Measurements from ENCODE around the gene PRKX.

PRKX gene

DNA sequence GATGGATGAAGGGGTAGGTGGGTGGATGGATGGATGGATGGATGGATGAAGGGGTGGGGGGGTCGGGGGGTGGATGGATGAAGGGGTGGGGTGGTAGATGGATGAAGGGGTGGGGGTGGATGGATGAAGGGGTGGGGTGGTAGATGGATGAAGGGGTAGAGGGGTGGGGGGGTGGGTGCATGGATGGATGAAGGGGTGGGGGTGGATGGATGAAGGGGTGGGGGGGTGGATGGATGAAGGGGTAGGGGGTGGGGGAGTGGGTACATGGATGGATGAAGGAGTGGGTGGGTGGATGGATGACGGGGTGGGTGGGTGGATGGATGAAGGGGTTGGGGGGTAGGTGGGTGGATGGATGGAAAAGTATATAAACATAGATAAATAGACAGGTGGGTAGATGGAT is 74.2 kb downstream of the PRKX start:
- no peak for ATAC-seq
- TF ChIP-seq, protein P1, sequence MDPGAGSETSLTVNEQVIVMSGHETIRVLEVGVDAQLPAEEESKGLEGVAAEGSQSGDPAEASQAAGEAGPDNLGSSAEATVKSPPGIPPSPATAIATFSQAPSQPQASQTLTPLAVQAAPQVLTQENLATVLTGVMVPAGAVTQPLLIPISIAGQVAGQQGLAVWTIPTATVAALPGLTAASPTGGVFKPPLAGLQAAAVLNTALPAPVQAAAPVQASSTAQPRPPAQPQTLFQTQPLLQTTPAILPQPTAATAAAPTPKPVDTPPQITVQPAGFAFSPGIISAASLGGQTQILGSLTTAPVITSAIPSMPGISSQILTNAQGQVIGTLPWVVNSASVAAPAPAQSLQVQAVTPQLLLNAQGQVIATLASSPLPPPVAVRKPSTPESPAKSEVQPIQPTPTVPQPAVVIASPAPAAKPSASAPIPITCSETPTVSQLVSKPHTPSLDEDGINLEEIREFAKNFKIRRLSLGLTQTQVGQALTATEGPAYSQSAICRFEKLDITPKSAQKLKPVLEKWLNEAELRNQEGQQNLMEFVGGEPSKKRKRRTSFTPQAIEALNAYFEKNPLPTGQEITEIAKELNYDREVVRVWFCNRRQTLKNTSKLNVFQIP (CRISPR knock-in tag; IDR thresholded peaks at IDR 0.05; ENCODE audit: borderline replicate concordance, low read depth): no peak
- no peak for TF ChIP-seq OSR1 (CRISPR knock-in tag; IDR thresholded peaks at IDR 0.05)
- TF ChIP-seq ZNF565 (CRISPR knock-in tag; conservative IDR thresholded peaks at IDR 0.05; ENCODE audit: low read depth): no peak
- TF ChIP-seq CSRNP3 (CRISPR knock-in tag; IDR thresholded peaks at IDR 0.05): no peak

DNA sequence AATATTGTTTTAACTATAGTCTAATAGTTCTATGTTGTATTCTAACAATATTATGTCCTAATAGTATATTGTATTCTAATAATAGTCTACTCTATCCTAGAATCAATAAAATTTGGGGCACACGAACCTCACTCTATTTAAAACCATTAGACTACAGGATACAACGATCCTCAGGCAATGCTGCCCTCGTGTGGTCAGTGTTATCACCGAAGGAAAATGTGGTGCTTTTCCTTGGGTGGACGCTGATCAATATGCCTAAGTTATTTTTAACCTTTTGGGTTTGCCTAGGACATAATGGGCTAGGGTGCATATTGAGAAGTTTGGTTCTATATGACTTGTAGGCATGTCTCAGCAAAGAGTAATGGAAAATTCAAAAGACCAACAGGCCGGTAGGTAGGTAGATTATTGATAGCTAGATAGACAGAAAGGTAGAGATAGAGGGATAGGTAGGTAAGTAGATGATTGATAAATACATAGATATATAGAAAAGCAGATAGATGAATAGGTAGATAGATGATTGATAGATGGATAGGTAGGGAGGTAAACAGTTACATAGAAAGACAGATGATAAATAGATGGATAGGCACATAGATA is 75.1 kb downstream of the PRKX start:
- TF ChIP-seq OSR1 (CRISPR knock-in tag; IDR thresholded peaks at IDR 0.05): no peak
- TF ChIP-seq CSRNP3 (CRISPR knock-in tag; IDR thresholded peaks at IDR 0.05): no peak
- TF ChIP-seq RARB (CRISPR knock-in tag; IDR thresholded peaks at IDR 0.05): no peak
- TF ChIP-seq SNAI2 (CRISPR knock-in tag; IDR thresholded peaks at IDR 0.05): no peak

DNA sequence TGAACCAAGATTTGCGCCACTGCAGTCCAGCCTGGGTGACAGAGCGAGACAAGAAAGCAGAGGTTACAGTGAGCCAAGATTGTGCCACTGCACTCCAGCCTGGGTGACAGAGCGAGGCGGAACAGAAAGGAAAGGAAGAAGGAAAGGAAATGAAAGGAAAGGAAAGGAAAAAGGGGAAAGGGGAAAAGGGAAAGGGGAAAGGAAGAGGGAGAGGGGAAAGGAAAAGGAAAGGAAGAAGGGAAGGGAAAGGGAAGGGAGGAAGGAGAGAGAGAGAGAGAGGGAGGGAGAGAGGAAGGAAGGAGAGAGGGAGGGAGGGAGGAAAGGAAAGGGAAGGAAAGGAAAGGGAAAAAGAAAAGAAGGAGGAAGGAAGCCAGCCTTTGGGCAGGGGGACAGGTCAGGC is 76.6 kb downstream of the PRKX start:
- ATAC-seq: no peak
- TF ChIP-seq SNAI2 (CRISPR knock-in tag; IDR thresholded peaks at IDR 0.05) (no peak), ZFP30 (CRISPR knock-in tag; IDR thresholded peaks at IDR 0.05) (no peak), ZFP3 (CRISPR knock-in tag; IDR thresholded peaks at IDR 0.05) (no peak), BACH2 (CRISPR knock-in tag; IDR thresholded peaks at IDR 0.05; ENCODE audit: borderline replicate concordance) (no peak), CSRNP3 (CRISPR knock-in tag; IDR thresholded peaks at IDR 0.05) (no peak), ZNF70 (CRISPR knock-in tag; IDR thresholded peaks at IDR 0.05) (no peak), TCF4 (CRISPR knock-in tag; IDR thresholded peaks at IDR 0.05; ENCODE audit: borderline replicate concordance) (no peak), TOX (CRISPR knock-in tag; IDR thresholded peaks at IDR 0.05; ENCODE audit: borderline replicate concordance) (no peak), RARB (CRISPR knock-in tag; IDR thresholded peaks at IDR 0.05) (no peak), ZNF565 (CRISPR knock-in tag; conservative IDR thresholded peaks at IDR 0.05; ENCODE audit: low read depth) (no peak), ZNF8 (CRISPR knock-in tag; IDR thresholded peaks at IDR 0.05) (no peak), ZC3H10 (CRISPR knock-in tag; IDR thresholded peaks at IDR 0.05) (no peak), GLIS3 (CRISPR knock-in tag; IDR thresholded peaks at IDR 0.05) (no peak), CSDC2 (CRISPR knock-in tag; IDR thresholded peaks at IDR 0.05) (no peak)
- TF ChIP-seq, protein P2, sequence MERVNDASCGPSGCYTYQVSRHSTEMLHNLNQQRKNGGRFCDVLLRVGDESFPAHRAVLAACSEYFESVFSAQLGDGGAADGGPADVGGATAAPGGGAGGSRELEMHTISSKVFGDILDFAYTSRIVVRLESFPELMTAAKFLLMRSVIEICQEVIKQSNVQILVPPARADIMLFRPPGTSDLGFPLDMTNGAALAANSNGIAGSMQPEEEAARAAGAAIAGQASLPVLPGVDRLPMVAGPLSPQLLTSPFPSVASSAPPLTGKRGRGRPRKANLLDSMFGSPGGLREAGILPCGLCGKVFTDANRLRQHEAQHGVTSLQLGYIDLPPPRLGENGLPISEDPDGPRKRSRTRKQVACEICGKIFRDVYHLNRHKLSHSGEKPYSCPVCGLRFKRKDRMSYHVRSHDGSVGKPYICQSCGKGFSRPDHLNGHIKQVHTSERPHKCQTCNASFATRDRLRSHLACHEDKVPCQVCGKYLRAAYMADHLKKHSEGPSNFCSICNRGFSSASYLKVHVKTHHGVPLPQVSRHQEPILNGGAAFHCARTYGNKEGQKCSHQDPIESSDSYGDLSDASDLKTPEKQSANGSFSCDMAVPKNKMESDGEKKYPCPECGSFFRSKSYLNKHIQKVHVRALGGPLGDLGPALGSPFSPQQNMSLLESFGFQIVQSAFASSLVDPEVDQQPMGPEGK (CRISPR knock-in tag; IDR thresholded peaks at IDR 0.05; ENCODE audit: borderline replicate concordance): no peak
- TF ChIP-seq, protein P3, sequence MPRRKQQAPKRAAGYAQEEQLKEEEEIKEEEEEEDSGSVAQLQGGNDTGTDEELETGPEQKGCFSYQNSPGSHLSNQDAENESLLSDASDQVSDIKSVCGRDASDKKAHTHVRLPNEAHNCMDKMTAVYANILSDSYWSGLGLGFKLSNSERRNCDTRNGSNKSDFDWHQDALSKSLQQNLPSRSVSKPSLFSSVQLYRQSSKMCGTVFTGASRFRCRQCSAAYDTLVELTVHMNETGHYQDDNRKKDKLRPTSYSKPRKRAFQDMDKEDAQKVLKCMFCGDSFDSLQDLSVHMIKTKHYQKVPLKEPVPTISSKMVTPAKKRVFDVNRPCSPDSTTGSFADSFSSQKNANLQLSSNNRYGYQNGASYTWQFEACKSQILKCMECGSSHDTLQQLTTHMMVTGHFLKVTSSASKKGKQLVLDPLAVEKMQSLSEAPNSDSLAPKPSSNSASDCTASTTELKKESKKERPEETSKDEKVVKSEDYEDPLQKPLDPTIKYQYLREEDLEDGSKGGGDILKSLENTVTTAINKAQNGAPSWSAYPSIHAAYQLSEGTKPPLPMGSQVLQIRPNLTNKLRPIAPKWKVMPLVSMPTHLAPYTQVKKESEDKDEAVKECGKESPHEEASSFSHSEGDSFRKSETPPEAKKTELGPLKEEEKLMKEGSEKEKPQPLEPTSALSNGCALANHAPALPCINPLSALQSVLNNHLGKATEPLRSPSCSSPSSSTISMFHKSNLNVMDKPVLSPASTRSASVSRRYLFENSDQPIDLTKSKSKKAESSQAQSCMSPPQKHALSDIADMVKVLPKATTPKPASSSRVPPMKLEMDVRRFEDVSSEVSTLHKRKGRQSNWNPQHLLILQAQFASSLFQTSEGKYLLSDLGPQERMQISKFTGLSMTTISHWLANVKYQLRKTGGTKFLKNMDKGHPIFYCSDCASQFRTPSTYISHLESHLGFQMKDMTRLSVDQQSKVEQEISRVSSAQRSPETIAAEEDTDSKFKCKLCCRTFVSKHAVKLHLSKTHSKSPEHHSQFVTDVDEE (CRISPR knock-in tag; IDR thresholded peaks at IDR 0.05): no peak
- TF ChIP-seq, protein P1 (CRISPR knock-in tag; IDR thresholded peaks at IDR 0.05; ENCODE audit: borderline replicate concordance, low read depth): no peak
- TF ChIP-seq, protein P4, sequence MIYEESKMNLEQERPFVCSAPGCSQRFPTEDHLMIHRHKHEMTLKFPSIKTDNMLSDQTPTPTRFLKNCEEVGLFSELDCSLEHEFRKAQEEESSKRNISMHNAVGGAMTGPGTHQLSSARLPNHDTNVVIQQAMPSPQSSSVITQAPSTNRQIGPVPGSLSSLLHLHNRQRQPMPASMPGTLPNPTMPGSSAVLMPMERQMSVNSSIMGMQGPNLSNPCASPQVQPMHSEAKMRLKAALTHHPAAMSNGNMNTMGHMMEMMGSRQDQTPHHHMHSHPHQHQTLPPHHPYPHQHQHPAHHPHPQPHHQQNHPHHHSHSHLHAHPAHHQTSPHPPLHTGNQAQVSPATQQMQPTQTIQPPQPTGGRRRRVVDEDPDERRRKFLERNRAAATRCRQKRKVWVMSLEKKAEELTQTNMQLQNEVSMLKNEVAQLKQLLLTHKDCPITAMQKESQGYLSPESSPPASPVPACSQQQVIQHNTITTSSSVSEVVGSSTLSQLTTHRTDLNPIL (CRISPR knock-in tag; IDR thresholded peaks at IDR 0.05; ENCODE audit: low read depth): no peak

More for the DNA sequence above, 75.1 kb downstream of the PRKX start:
- ATAC-seq: peak; percentile 76
